DND-41 (cell line): ENCODE data around the gene CBY2.

Source experiments
- EZH2 ChIP-seq: IDR thresholded peaks from 3 replicates; pipeline ENCODE4 v1.6.1; 2012; ENCODE audit warnings: borderline replicate concordance, low read depth, mild to moderate bottlenecking, moderate library complexity, low read length, inconsistent platforms; ENCODE audit not compliant: severe bottlenecking
- TF ChIP-seq, protein P1 (sequence below): IDR thresholded peaks from 2 replicates; pipeline ENCODE4 v1.5.1; 2012; ENCODE audit warnings: borderline replicate concordance, low read length, moderate library complexity, mild to moderate bottlenecking; ENCODE audit not compliant: poor library complexity, severe bottlenecking; ENCODE audit errors: extremely low read depth

DNA sequence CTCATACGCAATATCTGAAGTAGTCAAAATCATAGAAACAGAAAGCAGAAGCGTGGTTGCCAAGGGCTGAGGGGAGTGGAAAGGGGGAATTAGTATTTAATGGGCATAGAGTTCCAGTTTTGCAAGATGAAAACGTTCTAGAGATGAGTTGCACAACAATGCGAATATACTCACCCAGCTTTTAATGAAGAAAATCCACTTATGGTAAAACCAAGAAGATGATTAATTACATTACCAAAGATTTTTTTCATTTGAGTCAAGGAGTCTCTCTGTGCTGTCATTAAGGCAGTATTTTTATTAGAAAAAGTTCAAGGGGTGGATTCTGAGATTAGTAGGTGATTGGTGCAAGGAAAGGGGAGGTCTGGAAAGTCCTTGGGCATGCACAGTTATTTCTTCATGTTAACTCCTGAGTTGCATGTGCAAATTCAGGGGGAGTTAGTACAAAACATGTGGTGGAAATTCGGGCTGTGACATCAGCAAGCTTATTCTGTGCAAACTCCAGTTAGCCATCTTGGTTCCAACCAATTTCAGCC is 6.9 kb upstream of the CBY2 start:
- TF ChIP-seq, protein P1, sequence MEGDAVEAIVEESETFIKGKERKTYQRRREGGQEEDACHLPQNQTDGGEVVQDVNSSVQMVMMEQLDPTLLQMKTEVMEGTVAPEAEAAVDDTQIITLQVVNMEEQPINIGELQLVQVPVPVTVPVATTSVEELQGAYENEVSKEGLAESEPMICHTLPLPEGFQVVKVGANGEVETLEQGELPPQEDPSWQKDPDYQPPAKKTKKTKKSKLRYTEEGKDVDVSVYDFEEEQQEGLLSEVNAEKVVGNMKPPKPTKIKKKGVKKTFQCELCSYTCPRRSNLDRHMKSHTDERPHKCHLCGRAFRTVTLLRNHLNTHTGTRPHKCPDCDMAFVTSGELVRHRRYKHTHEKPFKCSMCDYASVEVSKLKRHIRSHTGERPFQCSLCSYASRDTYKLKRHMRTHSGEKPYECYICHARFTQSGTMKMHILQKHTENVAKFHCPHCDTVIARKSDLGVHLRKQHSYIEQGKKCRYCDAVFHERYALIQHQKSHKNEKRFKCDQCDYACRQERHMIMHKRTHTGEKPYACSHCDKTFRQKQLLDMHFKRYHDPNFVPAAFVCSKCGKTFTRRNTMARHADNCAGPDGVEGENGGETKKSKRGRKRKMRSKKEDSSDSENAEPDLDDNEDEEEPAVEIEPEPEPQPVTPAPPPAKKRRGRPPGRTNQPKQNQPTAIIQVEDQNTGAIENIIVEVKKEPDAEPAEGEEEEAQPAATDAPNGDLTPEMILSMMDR = no peak
- TF ChIP-seq EZH2 = no peak
